Neural crest cell (in vitro differentiated cells): ENCODE measurements around the gene KLF11. TPM values are rescaled to one million over a fixed set of nuclear protein-coding genes. Genes with fewer than 3 reads are reported as not detected.
"Not testable (repeated sequence)": the region's sequence is repeated elsewhere in the genome, so short reads cannot be mapped to it uniquely, and the experiment has no call there.

Source experiments
- DNase-seq: peaks from one replicate; pipeline ENCODE4 v3.0.0; 2021; ENCODE audit warnings: low read depth, mixed read lengths, low spot score
- H3K27ac Mint-ChIP-seq: one replicate; pipeline ENCODE4 v1.8.0; 2021; ENCODE audit warnings: mild to moderate bottlenecking, mixed read lengths; ENCODE audit not compliant: unreplicated experiment
- H3K27me3 Mint-ChIP-seq: 2 replicates; pipeline ENCODE4 v1.8.0; 2021; ENCODE audit warnings: low read depth, mild to moderate bottlenecking, mixed read lengths
- H3K36me3 Mint-ChIP-seq: 2 replicates; pipeline ENCODE4 v1.8.0; 2021; ENCODE audit warnings: low read depth, mild to moderate bottlenecking, mixed read lengths
- H3K4me1 Mint-ChIP-seq: 2 replicates; pipeline ENCODE4 v1.8.0; 2021; ENCODE audit warnings: mixed read lengths
- H3K4me3 Mint-ChIP-seq: one replicate; pipeline ENCODE4 v1.8.0; 2021; ENCODE audit warnings: mild to moderate bottlenecking, mixed read lengths
- H3K9me3 Mint-ChIP-seq: 2 replicates; pipeline ENCODE4 v1.8.0; 2021; ENCODE audit warnings: mixed read lengths
- total RNA-seq: library from RNA; stranded (reverse); gene quantifications from 2 replicates; pipeline ENCODE4 v1.2.1, GENCODE V29; 2021
- TF ChIP-seq, protein P1 (sequence below): fragments of 200-600 bp; sonication (generic); conservative IDR thresholded peaks from 2 replicates; pipeline ENCODE4 v1.5.0; 2021; ENCODE audit warnings: antibody characterized with exemption, mild to moderate bottlenecking

The KLF11 gene
- total RNA-seq, 1 donor from 2014 or later = 8.2 TPM

DNA sequence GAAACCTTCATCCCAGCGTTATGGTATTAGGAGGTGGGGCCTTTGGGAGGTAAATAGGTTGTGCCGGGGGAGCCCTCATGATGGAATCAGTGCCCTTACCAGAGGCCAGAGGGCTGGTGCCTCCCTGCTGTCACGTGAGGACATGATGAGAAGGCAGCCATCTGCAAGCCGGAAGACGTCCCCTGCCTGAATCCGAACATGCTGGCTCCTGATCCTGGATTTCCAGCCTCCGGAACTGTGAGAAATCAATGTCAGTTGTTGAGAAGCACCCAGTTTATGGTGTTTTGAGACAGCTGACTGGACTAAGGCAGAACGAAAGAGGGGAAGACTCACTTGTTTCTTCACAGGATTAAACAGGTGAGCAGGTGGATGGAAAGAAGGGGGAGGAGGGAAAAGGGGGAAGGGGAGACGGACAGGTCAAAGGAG, 13.0 kb upstream of the KLF11 start:
- no peak for DNase-seq
- H3K9me3 Mint-ChIP-seq = no peaks in the 10 kb centered on the region
- no peak overlapping the region for H3K4me3 Mint-ChIP-seq
- H3K27me3 Mint-ChIP-seq = no peaks in the 10 kb centered on the region
- H3K4me1 Mint-ChIP-seq = peaks cover 19% of the 10 kb centered on the region
- no peaks in the 10 kb centered on the region for H3K36me3 Mint-ChIP-seq
- TF ChIP-seq, protein P1, sequence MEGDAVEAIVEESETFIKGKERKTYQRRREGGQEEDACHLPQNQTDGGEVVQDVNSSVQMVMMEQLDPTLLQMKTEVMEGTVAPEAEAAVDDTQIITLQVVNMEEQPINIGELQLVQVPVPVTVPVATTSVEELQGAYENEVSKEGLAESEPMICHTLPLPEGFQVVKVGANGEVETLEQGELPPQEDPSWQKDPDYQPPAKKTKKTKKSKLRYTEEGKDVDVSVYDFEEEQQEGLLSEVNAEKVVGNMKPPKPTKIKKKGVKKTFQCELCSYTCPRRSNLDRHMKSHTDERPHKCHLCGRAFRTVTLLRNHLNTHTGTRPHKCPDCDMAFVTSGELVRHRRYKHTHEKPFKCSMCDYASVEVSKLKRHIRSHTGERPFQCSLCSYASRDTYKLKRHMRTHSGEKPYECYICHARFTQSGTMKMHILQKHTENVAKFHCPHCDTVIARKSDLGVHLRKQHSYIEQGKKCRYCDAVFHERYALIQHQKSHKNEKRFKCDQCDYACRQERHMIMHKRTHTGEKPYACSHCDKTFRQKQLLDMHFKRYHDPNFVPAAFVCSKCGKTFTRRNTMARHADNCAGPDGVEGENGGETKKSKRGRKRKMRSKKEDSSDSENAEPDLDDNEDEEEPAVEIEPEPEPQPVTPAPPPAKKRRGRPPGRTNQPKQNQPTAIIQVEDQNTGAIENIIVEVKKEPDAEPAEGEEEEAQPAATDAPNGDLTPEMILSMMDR = no peak
- no peak overlapping the region for H3K27ac Mint-ChIP-seq

DNA sequence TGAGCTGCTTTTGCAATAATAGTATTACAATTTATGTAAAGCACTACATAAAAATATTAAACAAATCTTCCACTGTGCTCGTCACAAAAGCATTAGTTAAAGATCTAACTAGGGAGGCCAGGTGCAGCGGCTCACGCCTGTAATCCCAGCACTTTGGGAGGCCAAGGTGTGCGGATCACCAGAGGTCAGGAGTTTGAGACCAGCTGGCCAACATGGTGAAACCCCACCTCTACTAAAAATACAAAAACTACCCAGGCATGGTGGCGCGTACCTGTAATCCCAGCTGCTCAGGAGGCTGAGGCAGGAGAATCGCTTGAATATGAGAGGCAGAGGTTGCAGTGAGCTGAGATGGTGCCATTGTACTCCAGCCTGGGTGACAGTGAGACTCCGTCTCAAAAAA, 12.6 kb upstream of the KLF11 start:
- not testable (repeated sequence) for H3K9me3 Mint-ChIP-seq, H3K36me3 Mint-ChIP-seq, H3K4me3 Mint-ChIP-seq, DNase-seq, H3K27me3 Mint-ChIP-seq
- H3K4me1 Mint-ChIP-seq = peaks cover 19% of the 10 kb centered on the region
- H3K27ac Mint-ChIP-seq = peak overlapping the region; percentile 50

DNA sequence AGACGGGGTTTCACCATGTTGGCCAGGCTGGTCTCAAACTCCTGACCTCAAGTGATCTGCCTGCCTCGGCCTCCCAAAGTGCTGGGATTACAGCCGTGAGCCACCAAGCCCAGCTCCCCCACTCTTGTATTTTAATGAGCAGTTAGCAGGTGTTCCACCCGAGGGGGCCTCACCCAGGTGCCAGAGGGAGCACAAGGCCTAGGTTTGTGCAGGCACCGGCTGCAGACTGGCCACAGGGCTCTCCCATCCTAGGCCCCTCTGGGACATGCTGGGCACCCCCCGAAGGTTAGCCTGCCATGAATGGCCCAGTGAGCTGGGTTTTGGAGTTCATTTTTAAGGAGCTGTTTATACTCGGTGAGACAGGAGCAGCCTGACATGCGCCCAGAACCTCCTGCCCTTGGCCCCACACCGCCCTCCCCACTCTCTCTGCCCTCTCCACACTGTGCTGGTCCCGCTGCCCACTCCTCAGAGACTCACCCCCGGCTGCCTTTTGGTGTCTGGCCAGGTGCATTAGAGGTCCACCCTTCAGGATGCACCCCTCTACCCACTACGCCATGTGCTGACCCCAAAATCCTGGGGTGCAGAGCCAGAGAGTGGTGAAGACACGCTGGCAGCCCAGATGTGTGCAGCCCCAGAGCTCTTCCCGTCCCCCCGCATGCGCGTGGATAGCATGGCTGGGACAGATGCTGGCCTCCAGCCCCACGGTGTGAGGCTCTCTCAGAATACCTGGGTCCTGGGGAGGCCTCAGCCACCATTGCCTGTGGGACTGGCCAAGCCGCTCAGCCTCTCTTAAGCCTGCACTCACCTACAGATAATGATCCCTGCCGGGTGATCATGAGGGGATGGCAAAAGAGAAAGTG, 11.2 kb upstream of the KLF11 start:
- TF ChIP-seq, protein P1 = no peak
- DNase-seq = no peak
- Mint-ChIP-seq H3K27ac (no peak overlapping the region), H3K27me3 (no peaks in the 10 kb centered on the region), H3K4me1 (peaks cover 19% of the 10 kb centered on the region), H3K9me3 (no peaks in the 10 kb centered on the region), H3K4me3 (no peak overlapping the region), H3K36me3 (no peaks in the 10 kb centered on the region)

DNA sequence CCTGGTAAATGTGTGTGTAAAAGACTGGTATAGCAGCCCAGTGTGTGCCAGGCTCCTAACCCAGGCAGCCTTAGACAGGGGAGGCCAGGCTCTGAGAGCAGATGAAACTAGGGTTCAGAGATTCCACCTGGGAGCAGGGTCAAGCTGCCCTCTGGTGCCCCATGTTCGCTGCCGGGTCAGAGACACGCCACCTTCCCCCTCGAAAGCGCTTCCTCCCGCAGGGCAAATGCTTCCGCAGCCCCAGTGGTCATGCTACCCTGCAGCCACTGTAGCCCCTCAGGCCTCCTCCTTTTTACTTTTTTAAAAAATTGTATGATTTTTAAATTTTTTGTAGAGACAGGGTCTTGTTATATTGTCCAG, 10.6 kb upstream of the KLF11 start:
- peaks cover 19% of the 10 kb centered on the region for H3K4me1 Mint-ChIP-seq
- H3K27me3 Mint-ChIP-seq = no peaks in the 10 kb centered on the region
- H3K36me3 Mint-ChIP-seq = no peaks in the 10 kb centered on the region
- H3K9me3 Mint-ChIP-seq = no peaks in the 10 kb centered on the region
- H3K27ac Mint-ChIP-seq = no peak overlapping the region
- H3K4me3 Mint-ChIP-seq = no peak overlapping the region
- TF ChIP-seq, protein P1 = no peak
- DNase-seq = no peak

DNA sequence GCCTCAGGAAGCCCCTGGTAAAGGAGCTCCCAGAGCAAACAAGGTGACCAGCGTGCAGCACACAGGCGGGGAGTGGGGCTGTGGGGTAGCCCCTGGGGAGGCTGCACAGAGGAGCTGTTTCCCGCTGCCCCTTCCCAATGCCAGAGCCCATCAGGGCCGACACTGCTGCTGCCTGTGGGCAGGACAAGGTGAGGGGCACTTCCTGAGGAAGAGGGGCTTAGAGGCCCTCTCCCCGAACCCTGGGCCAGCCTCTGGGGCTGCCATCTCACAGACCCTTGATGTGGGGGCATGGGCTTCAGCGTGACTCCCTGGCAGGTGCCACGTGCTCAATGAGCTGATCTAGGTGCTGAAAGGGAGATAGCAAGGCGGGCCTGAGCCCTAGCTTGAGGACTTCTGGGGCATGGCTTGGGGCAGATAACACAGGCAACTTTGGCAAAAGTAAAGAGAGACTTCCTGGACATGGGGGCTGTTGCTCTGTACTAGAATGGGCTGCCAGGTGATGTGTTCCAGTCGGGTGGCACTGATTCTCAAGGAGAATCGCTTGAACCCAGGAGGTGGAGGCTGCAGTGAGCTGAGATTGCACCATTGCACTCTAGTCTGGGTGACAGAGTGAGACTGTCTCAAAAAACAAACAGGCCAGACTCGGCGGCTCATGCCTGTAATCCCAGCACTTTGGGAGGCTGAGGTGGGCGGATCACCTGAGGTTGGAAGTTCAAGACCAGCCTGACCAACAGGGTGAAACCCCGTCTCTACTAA, 9.9 kb upstream of the KLF11 start:
- TF ChIP-seq, protein P1 = no peak
- DNase-seq = no peak
- peaks cover 19% of the 10 kb centered on the region for H3K4me1 Mint-ChIP-seq
- no peaks in the 10 kb centered on the region for H3K36me3 Mint-ChIP-seq
- no peaks in the 10 kb centered on the region for H3K27me3 Mint-ChIP-seq
- H3K9me3 Mint-ChIP-seq = no peaks in the 10 kb centered on the region
- no peak overlapping the region for H3K4me3 Mint-ChIP-seq
- H3K27ac Mint-ChIP-seq = peak overlapping the region; percentile 35
